DND-41 (cell line): ENCODE measurements around the gene TTYH1.

Experiments used
- EZH2 ChIP-seq: IDR thresholded peaks from 3 replicates; pipeline ENCODE4 v1.6.1; 2012; ENCODE audit warnings: borderline replicate concordance, low read depth, mild to moderate bottlenecking, moderate library complexity, low read length, inconsistent platforms; ENCODE audit not compliant: severe bottlenecking
- TF ChIP-seq, protein P1 (sequence below): IDR thresholded peaks from 2 replicates; pipeline ENCODE4 v1.5.1; 2012; ENCODE audit warnings: borderline replicate concordance, low read length, moderate library complexity, mild to moderate bottlenecking; ENCODE audit not compliant: poor library complexity, severe bottlenecking; ENCODE audit errors: extremely low read depth

DNA sequence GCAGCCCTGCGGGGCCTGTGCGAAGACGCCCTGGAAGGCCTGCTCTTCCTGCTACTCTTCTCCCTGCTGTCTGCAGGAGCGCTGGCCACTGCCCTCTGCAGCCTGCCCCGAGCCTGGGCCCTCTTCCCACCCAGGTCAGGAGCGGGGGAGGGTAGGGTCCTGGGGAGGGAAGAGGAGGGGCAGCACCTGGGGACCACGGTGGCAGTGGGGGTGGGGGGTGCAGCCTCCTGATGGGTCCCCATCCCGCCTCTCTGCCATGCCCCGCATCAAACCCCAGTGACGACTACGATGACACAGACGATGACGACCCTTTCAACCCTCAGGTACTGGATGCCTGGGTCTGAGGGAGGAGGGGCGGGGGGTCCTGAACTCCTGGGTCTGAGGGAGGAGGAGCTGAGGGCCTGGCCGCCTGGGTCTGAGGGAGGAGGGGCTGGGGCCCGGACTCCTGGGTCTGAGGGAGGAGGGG lies 20.3 kb downstream of the TTYH1 start:
- TF ChIP-seq, protein P1, sequence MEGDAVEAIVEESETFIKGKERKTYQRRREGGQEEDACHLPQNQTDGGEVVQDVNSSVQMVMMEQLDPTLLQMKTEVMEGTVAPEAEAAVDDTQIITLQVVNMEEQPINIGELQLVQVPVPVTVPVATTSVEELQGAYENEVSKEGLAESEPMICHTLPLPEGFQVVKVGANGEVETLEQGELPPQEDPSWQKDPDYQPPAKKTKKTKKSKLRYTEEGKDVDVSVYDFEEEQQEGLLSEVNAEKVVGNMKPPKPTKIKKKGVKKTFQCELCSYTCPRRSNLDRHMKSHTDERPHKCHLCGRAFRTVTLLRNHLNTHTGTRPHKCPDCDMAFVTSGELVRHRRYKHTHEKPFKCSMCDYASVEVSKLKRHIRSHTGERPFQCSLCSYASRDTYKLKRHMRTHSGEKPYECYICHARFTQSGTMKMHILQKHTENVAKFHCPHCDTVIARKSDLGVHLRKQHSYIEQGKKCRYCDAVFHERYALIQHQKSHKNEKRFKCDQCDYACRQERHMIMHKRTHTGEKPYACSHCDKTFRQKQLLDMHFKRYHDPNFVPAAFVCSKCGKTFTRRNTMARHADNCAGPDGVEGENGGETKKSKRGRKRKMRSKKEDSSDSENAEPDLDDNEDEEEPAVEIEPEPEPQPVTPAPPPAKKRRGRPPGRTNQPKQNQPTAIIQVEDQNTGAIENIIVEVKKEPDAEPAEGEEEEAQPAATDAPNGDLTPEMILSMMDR: no peak
- no peak for TF ChIP-seq EZH2
